OCI-LY7 (cell line): ENCODE results near the gene CTCF. TPM values are rescaled to one million over a fixed set of nuclear protein-coding genes. Genes with fewer than 3 reads are reported as not detected.

Experiments used
- BruUV-seq: library from RNA; stranded (reverse); fragments of 400-500 nt; replicated peaks from 2 replicates; lab custom pipeline; 2021; lab: Mats Ljungman, UMichigan
- CTCF ChIA-PET: fragments of 300-600 bp; sonication (Branson Sonifier 250); formaldehyde crosslinking; loops from one replicate; lab custom pipeline; 2022; ENCODE audit warnings: antibody characterized with exemption; ENCODE audit not compliant: unreplicated experiment; lab: Charles Lee
- POLR2A ChIA-PET: fragments of 300-600 bp; sonication (Branson Sonifier 250); formaldehyde crosslinking; loops from one replicate; lab custom pipeline; 2022; ENCODE audit warnings: antibody characterized with exemption; lab: Charles Lee
- DNase-seq: peaks from one replicate; pipeline ENCODE4 v3.0.0-alpha.2; 2015; ENCODE audit warnings: low spot score
- H2AFZ ChIP-seq: fragments of 200-600 bp; sonication (generic), shearing (Covaris generic); 2 replicates; pipeline ENCODE4 v1.6.1; 2014; ENCODE audit warnings: mild to moderate bottlenecking, antibody characterized with exemption, low read length, moderate library complexity
- H3K27ac ChIP-seq: fragments of 200-600 bp; sonication (generic); 2 replicates; pipeline ENCODE4 v1.5.1; 2014; ENCODE audit warnings: mixed run types, low read depth, mild to moderate bottlenecking, moderate library complexity, low read length, inconsistent platforms; ENCODE audit not compliant: poor library complexity, severe bottlenecking
- H3K36me3 ChIP-seq: fragments of 200-600 bp; sonication (generic); 2 replicates; pipeline ENCODE4 v1.6.1; 2014; ENCODE audit warnings: mild to moderate bottlenecking, antibody characterized with exemption, low read length, moderate library complexity, mixed read lengths; ENCODE audit not compliant: insufficient read depth
- H3K4me1 ChIP-seq: fragments of 200-600 bp; sonication (generic); 2 replicates; pipeline ENCODE4 v1.5.1; 2014; ENCODE audit warnings: mild to moderate bottlenecking, low read length; ENCODE audit not compliant: insufficient read depth, poor library complexity, severe bottlenecking
- H3K4me2 ChIP-seq: fragments of 200-600 bp; sonication (generic); 2 replicates; pipeline ENCODE4 v1.6.1; 2014; ENCODE audit warnings: mild to moderate bottlenecking, low read length
- H3K4me3 ChIP-seq: fragments of 200-600 bp; sonication (generic); 2 replicates; pipeline ENCODE4 v1.5.1; 2014; ENCODE audit warnings: mild to moderate bottlenecking, low read depth, low read length; ENCODE audit not compliant: poor library complexity, severe bottlenecking
- H3K79me2 ChIP-seq: fragments of 200-600 bp; sonication (generic); 2 replicates; pipeline ENCODE4 v1.6.1; 2016; ENCODE audit warnings: low read depth, mild to moderate bottlenecking, low read length, moderate library complexity, mixed read lengths; ENCODE audit not compliant: insufficient read depth
- H3K9me2 ChIP-seq: fragments of 200-600 bp; sonication (generic); 2 replicates; pipeline ENCODE4 v1.6.1; 2016; ENCODE audit warnings: mild to moderate bottlenecking, low read length, mixed read lengths; ENCODE audit not compliant: insufficient read depth
- H3K9me3 ChIP-seq: fragments of 200-600 bp; sonication (generic); 2 replicates; pipeline ENCODE4 v1.6.1; 2014; ENCODE audit warnings: mild to moderate bottlenecking, mixed run types, low read length, mixed read lengths
- H4K20me1 ChIP-seq: fragments of 200-600 bp; sonication (generic); 2 replicates; pipeline ENCODE4 v1.6.1; 2014; ENCODE audit warnings: mild to moderate bottlenecking, antibody characterized with exemption, low read length, moderate library complexity, mixed read lengths; ENCODE audit not compliant: insufficient read depth
- CTCF ChIP-seq: fragments of 200-600 bp; sonication (generic); conservative IDR thresholded peaks from 2 replicates; pipeline ENCODE4 v1.5.1; 2014; ENCODE audit warnings: mild to moderate bottlenecking, antibody characterized with exemption, low read length, moderate library complexity, mixed read lengths
- EZH2phosphoT487 ChIP-seq: fragments of 200-600 bp; sonication (generic); IDR thresholded peaks from 2 replicates; pipeline ENCODE4 v1.6.1; 2018; ENCODE audit warnings: low read depth, borderline replicate concordance, mild to moderate bottlenecking, mixed run types, antibody characterized with exemption, low read length, moderate library complexity, mixed read lengths
- intact Hi-C: fragments of 100-400 bp; cut with micrococcal nuclease; formaldehyde crosslinking; loops from one replicate; pipeline ENCODE4 v1.10.0; 2022; ENCODE audit not compliant: unreplicated experiment
- total RNA-seq, 2 experiments: library from RNA; depleted of rRNA in 1 of 2; stranded (reverse); fragments of >200 nt in 1 of 2; shearing (Covaris generic) in 1 of 2; gene quantifications; 2 replicates each; pipeline ENCODE4 v1.2.3, GENCODE V29; 2014 to 2022

CTCF gene
- total RNA-seq, 2 experiments from 2014 or later, result 70.6 to 83.5 TPM

GRCh38 chr16:67546091-67546501, 16.2 kb upstream of the CTCF start:
- no peak for DNase-seq
- Histone ChIP-seq H4K20me1 (no peaks in the 10 kb centered on the region), H2AFZ (no peak overlapping the region), H3K4me2 (peak overlapping the region; percentile 85), H3K36me3 (peaks cover 30% of the 10 kb centered on the region; the same call in 1 of the 2 replicates), H3K9me2 (no peaks in the 10 kb centered on the region), H3K9me3 (no peaks in the 10 kb centered on the region), H3K79me2 (peaks cover 32% of the 10 kb centered on the region; the same call in 1 of the 2 replicates), H3K27ac (peak overlapping the region; percentile 98), H3K4me1 (peaks cover 88% of the 10 kb centered on the region), H3K4me3 (peak overlapping the region; percentile 64)
- ChIA-PET CTCF (interaction anchor here (0.5 to 3.0 kb wide), 3 partner anchors 11 to 25 kb away, joined by 3 to 42 read pairs (median 5); partner anchors contain the start of gene CTCF), POLR2A (interaction anchor here (0.6 to 12.9 kb wide), 5 partner anchors 10 to 98 kb away, joined by 3 to 251 read pairs (median 12); partner anchors contain the start of genes CARMIL2 and CTCF)
- intact Hi-C loops, result loop anchor here (10.0 kb wide), 1 partner anchor 259 kb away; the partner anchor contains the start of genes RANBP10 and TSNAXIP1
- TF ChIP-seq EZH2phosphoT487 (no peak), CTCF (no peak)
- TSS peak; percentile 70 for BruUV-seq

- peaks cover 40% of the 10 kb centered on the region for H3K79me2 ChIP-seq
- no peaks in the 10 kb centered on the region for H3K9me2 ChIP-seq
- BruUV-seq, result TSS peak; percentile 11
- H3K36me3 ChIP-seq, result peaks cover 27% of the 10 kb centered on the region; the same call in 1 of the 2 replicates
- no peak overlapping the region for H2AFZ ChIP-seq
- ChIA-PET CTCF (interaction anchor here (0.5 to 3.0 kb wide), 16 partner anchors 9 to 135 kb away, joined by 3 to 43 read pairs (median 6); partner anchors contain the start of genes C16orf86, CARMIL2, CTCF and ENKD1), POLR2A (interaction anchor here (0.7 to 12.9 kb wide), 12 partner anchors 9 to 121 kb away, joined by 3 to 251 read pairs (median 6); partner anchors contain the start of genes ACD, ATP6V0D1, C16orf86 and CARMIL2)
- peak; percentile 90 for DNase-seq
- no peaks in the 10 kb centered on the region for H4K20me1 ChIP-seq
- H3K4me1 ChIP-seq, result peaks cover 96% of the 10 kb centered on the region
- peak overlapping the region; percentile 64 for H3K4me3 ChIP-seq
- H3K27ac ChIP-seq, result peak overlapping the region; percentile 98
- intact Hi-C loops, result loop anchor here (1.0 to 10.0 kb wide), 5 partner anchors 15 to 258 kb away; partner anchors contain the start of genes ACD, CTCF, PARD6A and RANBP10
- peak overlapping the region; percentile 85 for H3K4me2 ChIP-seq
- H3K9me3 ChIP-seq, result no peaks in the 10 kb centered on the region
- no peak for TF ChIP-seq EZH2phosphoT487
- TF ChIP-seq CTCF, result peak; percentile 97
These were observed 15.4 kb upstream of the CTCF start for GRCh38 chr16:67546761-67547422.
